H1 (cell line): Measurements from ENCODE around the gene BCL2L14. TPM values are rescaled to one million over a fixed set of nuclear protein-coding genes. Genes with fewer than 3 reads are reported as not detected.

Experiments used
- ASH2L ChIP-seq: fragments of 200-600, 300-600 bp; sonication (generic); IDR thresholded peaks from one replicate; pipeline ENCODE4 v1.7.1; 2017; ENCODE audit warnings: low read length
- CHD7 ChIP-seq: fragments of 300-600 bp; sonication (generic); IDR thresholded peaks from 2 replicates; pipeline ENCODE4 v1.7.1; 2012; ENCODE audit warnings: low read length, moderate library complexity, mild to moderate bottlenecking, inconsistent platforms; ENCODE audit not compliant: insufficient replicate concordance
- polyA plus RNA-seq, 7 experiments: library from polyadenylated mRNA; depleted of rRNA in 3 of 7; stranded (reverse) in 5 of 7; unstranded in 2 of 7; fragments of >200 nt in 5 of 7; fragments of 200-250 nt in 2 of 7; gene quantifications; 1 replicate in 5 of 7; 2 replicates in 1 of 7; 4 replicates in 1 of 7; pipeline versions ENCODE4 v1.2.1 to v1.2.3, GENCODE V29; 2011 to 2013; ENCODE audit warnings: missing spikeins in 2 of 7, mixed read lengths in 2 of 7
- total RNA-seq: library from RNA; stranded (reverse); fragmentation: NEBNext Ultra II Directional; extraction: Animal tissue kit (Norgen Biotek cat#: 25700); gene quantifications from 2 replicates; pipeline ENCODE4 v1.2.1, GENCODE V29; 2021

BCL2L14 gene
- total and polyA plus RNA-seq, 2 of the 8 experiments (the other 6 are each of a cell fraction or from before 2014, with no cell fraction given) = 0.80 to 2.4 TPM

- TF ChIP-seq CHD7 = peak; percentile 31
- no peak for TF ChIP-seq ASH2L
Measured at GRCh38 chr12:12051668-12052067, 19.1 kb upstream of the BCL2L14 start (continued).
